Measurements from ENCODE around the gene BTBD17.

Gene BTBD17, protein sequence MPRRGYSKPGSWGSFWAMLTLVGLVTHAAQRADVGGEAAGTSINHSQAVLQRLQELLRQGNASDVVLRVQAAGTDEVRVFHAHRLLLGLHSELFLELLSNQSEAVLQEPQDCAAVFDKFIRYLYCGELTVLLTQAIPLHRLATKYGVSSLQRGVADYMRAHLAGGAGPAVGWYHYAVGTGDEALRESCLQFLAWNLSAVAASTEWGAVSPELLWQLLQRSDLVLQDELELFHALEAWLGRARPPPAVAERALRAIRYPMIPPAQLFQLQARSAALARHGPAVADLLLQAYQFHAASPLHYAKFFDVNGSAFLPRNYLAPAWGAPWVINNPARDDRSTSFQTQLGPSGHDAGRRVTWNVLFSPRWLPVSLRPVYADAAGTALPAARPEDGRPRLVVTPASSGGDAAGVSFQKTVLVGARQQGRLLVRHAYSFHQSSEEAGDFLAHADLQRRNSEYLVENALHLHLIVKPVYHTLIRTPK

DNA sequence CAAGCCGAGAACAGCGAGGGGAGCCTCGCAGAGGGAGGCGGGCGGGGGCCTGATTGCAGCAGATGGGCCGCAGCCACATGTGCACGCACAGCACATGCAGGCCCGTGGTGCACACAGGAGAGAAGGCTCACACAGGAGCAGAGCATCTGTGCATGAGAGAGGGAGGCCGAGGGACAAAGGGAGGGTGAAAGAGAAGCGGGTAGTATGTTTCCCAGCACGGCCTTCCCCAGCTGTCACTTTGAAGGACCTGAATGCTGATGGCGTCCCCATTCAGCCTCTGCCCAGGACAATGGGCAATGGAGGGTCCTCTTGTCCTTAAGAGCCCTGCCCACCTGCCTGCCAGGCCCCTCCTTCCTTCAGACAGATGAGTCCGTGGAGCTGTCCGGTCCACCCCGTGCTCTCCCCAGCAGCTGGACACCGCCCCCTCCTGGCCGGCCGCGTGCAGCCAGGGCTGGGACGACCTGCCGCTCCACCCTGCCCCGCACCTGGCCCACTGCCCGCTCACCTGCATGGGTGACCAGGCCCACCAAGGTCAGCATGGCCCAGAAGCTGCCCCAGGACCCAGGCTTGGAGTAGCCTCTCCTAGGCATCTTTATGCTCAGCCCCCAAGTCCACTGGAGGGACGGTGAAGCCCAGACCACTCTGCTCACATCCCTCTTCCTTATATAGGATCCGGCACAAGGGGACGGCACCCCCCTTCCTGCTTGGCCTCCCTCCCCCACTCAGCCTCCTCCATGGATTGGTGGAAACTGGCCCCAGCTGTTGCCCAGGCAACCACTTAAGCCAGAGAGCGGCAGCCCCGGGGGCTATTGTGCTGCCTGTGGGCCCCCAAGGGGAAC is at the start of gene BTBD17:
TSS of gene BTBD17 (minus strand) at position 639 of the 839 bp plus-strand sequence. CDS start at position 590, 49 bp downstream.
- no peaks in the 10 kb centered on the region for H3K79me2 ChIP-seq
- TF ChIP-seq, protein P1, sequence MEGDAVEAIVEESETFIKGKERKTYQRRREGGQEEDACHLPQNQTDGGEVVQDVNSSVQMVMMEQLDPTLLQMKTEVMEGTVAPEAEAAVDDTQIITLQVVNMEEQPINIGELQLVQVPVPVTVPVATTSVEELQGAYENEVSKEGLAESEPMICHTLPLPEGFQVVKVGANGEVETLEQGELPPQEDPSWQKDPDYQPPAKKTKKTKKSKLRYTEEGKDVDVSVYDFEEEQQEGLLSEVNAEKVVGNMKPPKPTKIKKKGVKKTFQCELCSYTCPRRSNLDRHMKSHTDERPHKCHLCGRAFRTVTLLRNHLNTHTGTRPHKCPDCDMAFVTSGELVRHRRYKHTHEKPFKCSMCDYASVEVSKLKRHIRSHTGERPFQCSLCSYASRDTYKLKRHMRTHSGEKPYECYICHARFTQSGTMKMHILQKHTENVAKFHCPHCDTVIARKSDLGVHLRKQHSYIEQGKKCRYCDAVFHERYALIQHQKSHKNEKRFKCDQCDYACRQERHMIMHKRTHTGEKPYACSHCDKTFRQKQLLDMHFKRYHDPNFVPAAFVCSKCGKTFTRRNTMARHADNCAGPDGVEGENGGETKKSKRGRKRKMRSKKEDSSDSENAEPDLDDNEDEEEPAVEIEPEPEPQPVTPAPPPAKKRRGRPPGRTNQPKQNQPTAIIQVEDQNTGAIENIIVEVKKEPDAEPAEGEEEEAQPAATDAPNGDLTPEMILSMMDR (IDR thresholded peaks at IDR 0.05) = peak; percentile 74
- no peaks in the 10 kb centered on the region for H3K36me3 ChIP-seq (ENCODE audit: control insufficient read depth, insufficient read depth, low read length)
- H3K9me3 ChIP-seq (ENCODE audit: control insufficient read depth, low read length) = no peaks in the 10 kb centered on the region
- H3K9ac ChIP-seq = no peak within 1 kb of the TSS
- no peak within 1 kb of the TSS for H3K27ac ChIP-seq
- H3K4me3 ChIP-seq (ENCODE audit: low read depth, low read length) = no peak within 1 kb of the TSS
- no peak within 1 kb of the TSS for H2AFZ ChIP-seq
- H3K4me1 ChIP-seq = no peaks in the 10 kb centered on the region
- H3K4me2 ChIP-seq (ENCODE audit: low read length) = no peak within 1 kb of the TSS
- H3K27me3 ChIP-seq (ENCODE audit: control insufficient read depth, insufficient read depth, low read length) = no peaks in the 10 kb centered on the region

DNA sequence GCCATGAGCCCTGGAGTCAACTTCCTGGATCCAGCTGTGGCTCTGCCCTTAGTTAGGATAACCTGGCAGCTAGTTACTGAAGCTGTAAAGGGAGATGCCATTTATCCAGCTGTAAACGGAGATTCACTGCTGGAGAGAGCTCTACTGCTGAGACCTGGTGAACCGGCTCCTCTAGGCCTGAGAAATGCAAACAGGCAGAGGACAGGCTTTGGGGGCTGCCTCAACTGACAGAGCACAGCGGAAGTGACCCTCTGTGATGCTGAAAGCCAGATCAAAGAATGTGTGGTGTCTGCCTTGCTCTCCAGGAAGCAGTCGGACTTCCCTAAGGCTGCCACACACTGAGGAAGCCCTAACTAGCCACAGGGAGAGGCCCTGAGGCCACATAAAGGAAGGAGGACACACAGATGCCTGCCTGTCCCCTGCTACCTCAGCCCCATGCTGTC is 48.4 kb upstream of the BTBD17 start:
- no peaks in the 10 kb centered on the region for H3K36me3 ChIP-seq (ENCODE audit: control insufficient read depth, insufficient read depth, low read length)
- no peak overlapping the region for H2AFZ ChIP-seq
- no peak overlapping the region for H3K4me3 ChIP-seq (ENCODE audit: low read depth, low read length)
- no peaks in the 10 kb centered on the region for H3K4me1 ChIP-seq
- TF ChIP-seq, protein P1 (IDR thresholded peaks at IDR 0.05) = no peak
- H3K9me3 ChIP-seq (ENCODE audit: control insufficient read depth, low read length) = no peaks in the 10 kb centered on the region
- no peak overlapping the region for H3K4me2 ChIP-seq (ENCODE audit: low read length)
- no peak overlapping the region for H3K9ac ChIP-seq
- no peak overlapping the region for H3K27ac ChIP-seq
- no peaks in the 10 kb centered on the region for H3K27me3 ChIP-seq (ENCODE audit: control insufficient read depth, insufficient read depth, low read length)
- no peaks in the 10 kb centered on the region for H3K79me2 ChIP-seq

DNA sequence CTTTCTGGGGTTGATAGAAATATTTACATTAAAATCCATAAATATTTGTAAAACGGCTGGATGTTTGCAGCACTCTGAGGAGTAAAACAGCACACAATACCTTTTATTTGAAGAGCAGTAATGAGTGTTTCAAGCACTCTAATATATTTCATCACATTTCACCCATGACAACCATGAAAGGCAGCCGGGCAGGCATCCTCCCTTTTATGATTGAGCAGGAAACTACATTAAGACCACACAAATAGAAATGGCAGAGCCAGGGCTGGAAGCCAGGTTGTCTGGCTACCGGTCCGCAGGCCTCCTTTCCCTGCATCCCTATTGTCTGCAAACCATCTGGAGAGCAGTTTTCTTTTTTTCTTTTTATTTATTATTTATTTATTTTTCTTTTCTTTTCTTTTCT is 47.1 kb upstream of the BTBD17 start:
- Histone ChIP-seq H3K4me3 (ENCODE audit: low read depth, low read length) (no peak overlapping the region), H3K9ac (no peak overlapping the region), H3K79me2 (no peaks in the 10 kb centered on the region), H3K4me1 (no peaks in the 10 kb centered on the region), H3K27me3 (ENCODE audit: control insufficient read depth, insufficient read depth, low read length) (no peaks in the 10 kb centered on the region), H3K4me2 (ENCODE audit: low read length) (no peak overlapping the region), H3K36me3 (ENCODE audit: control insufficient read depth, insufficient read depth, low read length) (no peaks in the 10 kb centered on the region), H3K9me3 (ENCODE audit: control insufficient read depth, low read length) (no peaks in the 10 kb centered on the region), H3K27ac (no peak overlapping the region), H2AFZ (no peak overlapping the region)
- TF ChIP-seq, protein P1 (IDR thresholded peaks at IDR 0.05) = no peak

DNA sequence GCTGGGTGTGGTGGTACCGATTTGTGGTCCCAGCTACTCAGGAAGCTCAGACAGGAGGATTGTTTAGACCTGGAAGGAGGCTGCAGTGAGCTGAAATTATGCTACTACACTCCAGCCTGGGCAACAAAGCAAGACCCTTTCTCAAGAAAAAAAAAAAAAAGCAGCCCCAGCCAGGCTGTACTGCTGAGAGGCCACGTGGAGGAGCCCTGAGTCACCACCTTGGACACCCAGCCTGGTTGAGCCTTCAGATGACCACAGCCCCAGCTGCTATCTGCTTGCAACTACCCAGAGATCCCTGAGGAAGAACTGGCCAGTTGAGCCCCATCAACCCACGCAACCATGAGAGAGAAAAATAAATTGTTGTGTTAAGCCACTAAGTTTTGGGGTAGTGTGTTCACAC is 46.6 kb upstream of the BTBD17 start:
- H3K4me3 ChIP-seq (ENCODE audit: low read depth, low read length) = no peak overlapping the region
- H3K4me2 ChIP-seq (ENCODE audit: low read length) = no peak overlapping the region
- no peaks in the 10 kb centered on the region for H3K27me3 ChIP-seq (ENCODE audit: control insufficient read depth, insufficient read depth, low read length)
- no peak overlapping the region for H3K9ac ChIP-seq
- no peaks in the 10 kb centered on the region for H3K9me3 ChIP-seq (ENCODE audit: control insufficient read depth, low read length)
- peaks cover 4% of the 10 kb centered on the region for H3K4me1 ChIP-seq
- H2AFZ ChIP-seq = no peak overlapping the region
- H3K36me3 ChIP-seq (ENCODE audit: control insufficient read depth, insufficient read depth, low read length) = no peaks in the 10 kb centered on the region
- H3K79me2 ChIP-seq = no peaks in the 10 kb centered on the region
- no peak overlapping the region for H3K27ac ChIP-seq
- TF ChIP-seq, protein P1 (IDR thresholded peaks at IDR 0.05) = no peak

Measured in parathyroid adenoma (tissue), 2 donors.